GM19099 (cell line): ENCODE measurements around the gene B3GNT3.
A peak's percentile ranks its signal among the peaks of the same experiment; 100 is the strongest.

ENCODE experiments used
- POLR2A ChIP-seq: IDR thresholded peaks from 3 replicates; pipeline ENCODE4 v1.6.1; 2011; ENCODE audit warnings: low read depth; ENCODE audit not compliant: insufficient read length; ENCODE audit errors: extremely low read depth

The B3GNT3 gene

GRCh38 chr19:17855280-17856152 lies 60.6 kb downstream of the B3GNT3 start:
- TF ChIP-seq POLR2A, result no peak

- TF ChIP-seq POLR2A, result peak; percentile 98
These were observed 64.8 kb downstream of the B3GNT3 start, which contains the start of gene RPL18A for GRCh38 chr19:17859533-17860330. Gene RPL18A, plus strand, starts transcription at chr19:17859910. Its CDS starts 47 bp downstream, at chr19:17859957.

- no peak for TF ChIP-seq POLR2A
These were observed 65.5 kb downstream of the B3GNT3 start for GRCh38 chr19:17860331-17860992.

GRCh38 chr19:17860993-17861360 lies 66.0 kb downstream of the B3GNT3 start:
- TF ChIP-seq POLR2A, result no peak

- peak; percentile 18 for TF ChIP-seq POLR2A
These were observed 66.8 kb downstream of the B3GNT3 start for GRCh38 chr19:17861542-17862402.

GRCh38 chr19:17862711-17863519 lies 68.0 kb downstream of the B3GNT3 start:
- no peak for TF ChIP-seq POLR2A
